Suppressor macrophage treated with lipopolysaccharide for 1 hour (primary cell): Measurements from ENCODE around the gene PHOSPHO1.
"Not testable (repeated sequence)": the region's sequence is repeated elsewhere in the genome, so short reads cannot be mapped to it uniquely, and the experiment has no call there.

Experiments
- DNase-seq, 3 donors: peaks; one replicate each; pipeline ENCODE4 v3.0.0-alpha.2; 2020 to 2022

PHOSPHO1 gene

DNA sequence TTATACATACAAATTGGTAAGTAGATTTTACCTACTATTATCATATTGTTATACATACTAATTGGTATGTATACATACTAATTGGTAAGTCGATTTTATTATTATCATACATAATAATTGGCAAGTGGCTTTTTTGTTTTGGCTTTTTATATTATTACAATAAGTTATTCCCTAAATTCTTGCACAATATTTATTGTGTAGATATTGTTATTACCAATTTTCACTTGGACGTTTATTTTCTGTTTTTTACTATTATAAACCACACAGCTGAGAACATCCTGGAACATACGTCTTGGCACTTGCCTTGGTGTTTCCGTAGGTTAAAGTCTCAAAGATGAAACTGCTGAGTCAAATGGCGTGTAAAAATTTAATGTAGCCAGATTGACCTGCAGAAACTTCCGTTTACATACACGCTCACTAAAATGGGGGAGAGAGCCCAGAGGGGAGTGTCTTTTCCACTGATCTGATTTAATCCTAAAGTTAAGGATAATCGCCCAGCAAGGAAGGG lies 39.1 kb downstream of the PHOSPHO1 start:
- peak in 1 of 3 donors; percentile 42 for DNase-seq

DNA sequence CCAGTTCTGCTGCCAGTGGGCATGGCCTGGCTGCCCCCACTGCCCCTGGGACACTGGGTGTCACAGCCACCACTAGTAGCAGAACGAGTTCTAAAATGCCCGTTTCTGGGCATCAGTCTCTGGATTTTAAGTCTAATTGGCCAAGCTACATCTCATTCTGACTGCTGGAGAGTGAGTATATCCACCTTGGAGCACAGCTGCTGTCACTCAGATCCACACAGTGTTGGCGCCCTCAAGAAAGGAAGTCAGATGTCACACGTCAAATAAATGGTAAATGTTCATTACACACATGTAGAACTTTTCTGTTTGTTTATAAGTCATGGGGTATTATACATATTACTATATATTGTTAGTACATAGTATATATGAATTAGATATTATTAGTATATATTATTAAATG lies 39.7 kb downstream of the PHOSPHO1 start:
- no peak for DNase-seq

DNA sequence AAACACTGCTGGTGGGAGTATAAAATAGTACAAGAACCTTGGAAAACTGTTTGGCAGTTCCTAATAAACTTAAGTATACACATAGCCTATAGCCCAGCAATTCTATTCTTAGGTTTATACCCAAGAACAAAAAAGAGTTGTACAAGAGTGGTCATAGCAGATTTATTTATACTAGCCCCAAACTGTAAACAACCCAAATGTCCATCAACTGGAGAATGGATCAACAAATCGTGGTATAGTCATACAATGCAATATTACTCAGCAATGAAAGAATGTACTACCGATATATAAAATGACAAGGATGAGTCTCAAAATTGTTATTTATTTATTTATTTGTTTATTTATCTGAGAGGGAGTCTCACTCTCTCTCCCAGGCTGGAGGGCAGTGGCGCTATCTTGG lies 43.3 kb downstream of the PHOSPHO1 start:
- no peak for DNase-seq

DNA sequence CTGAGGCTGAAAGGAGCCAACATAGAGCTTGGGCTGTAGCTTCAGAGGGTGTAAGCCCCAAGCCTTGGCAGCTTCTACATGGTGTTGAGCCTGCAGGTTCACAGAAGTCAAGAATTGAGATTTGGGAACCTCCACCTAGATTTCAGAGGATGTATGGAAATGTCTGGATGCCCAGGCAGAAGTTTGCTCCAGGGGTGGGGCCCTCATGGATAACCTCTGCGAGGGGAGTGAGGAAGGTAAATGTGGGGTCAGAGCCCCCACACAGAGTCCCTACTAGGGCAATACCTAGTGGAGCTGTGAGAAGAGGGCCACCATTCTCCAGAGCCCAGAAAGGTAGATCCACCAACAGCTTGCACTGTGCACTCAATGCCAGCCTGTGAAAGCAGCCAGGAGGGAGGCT lies 45.2 kb downstream of the PHOSPHO1 start:
- not testable (repeated sequence) for DNase-seq

DNA sequence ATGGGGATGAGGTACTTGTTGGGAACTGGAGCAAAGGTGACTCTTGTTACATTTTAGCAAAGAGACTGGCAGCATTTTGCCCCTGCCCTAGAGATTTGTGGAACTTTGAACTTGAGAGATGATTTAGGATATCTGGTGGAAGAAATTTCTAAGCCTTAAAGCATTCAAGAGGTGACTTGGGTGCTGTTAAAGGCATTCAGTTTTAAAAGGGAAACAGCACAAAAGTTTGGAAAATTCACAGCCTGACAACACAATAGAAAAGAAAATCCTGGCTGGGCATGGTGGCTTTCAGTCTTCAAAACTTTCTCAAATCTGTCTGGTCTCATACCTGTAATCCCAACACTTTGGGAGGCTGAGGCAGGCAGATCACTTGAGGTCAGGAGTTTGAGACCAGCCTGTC lies 46.1 kb downstream of the PHOSPHO1 start:
- DNase-seq: not testable (repeated sequence)

DNA sequence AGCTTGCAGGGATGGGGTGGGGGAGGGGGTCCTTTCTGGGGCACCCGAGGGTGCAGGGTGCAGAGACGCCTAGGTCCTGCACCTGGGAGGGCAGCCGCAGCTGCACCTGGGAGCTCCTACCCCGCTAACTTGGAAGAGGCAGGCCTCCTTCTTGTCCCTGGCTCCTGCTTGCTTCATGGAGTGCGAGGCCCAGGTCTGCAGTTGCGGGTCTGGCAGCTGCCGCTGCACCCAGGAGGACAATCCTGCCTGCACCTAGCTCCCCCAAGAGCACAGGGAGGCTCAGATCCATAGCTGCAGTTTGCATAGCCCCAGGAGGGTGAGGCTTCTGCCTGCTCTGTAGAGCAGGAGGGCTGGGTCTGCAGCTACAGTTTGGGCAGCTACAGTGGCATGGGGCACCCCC lies 46.8 kb downstream of the PHOSPHO1 start:
- no peak for DNase-seq

DNA sequence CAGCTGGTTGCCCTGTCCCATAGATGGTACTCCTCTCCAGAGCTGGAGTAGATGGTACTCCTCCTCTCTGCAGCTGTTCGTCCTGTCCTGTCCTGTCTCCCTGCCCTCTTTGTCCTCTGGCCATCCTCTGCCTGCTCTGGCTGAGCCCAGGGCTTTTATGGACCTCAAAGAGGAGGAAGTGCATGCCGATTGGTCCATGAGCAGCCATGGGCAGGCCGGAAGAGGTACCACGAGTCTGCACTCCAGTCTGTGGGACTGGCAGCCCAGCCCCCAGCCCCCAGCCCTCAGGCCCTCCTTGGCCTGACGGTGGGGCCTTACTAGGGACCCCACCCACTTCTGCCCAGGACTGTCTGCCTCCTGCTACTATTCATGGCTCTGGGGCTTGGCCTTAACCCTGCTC lies 47.2 kb downstream of the PHOSPHO1 start:
- no peak for DNase-seq

DNA sequence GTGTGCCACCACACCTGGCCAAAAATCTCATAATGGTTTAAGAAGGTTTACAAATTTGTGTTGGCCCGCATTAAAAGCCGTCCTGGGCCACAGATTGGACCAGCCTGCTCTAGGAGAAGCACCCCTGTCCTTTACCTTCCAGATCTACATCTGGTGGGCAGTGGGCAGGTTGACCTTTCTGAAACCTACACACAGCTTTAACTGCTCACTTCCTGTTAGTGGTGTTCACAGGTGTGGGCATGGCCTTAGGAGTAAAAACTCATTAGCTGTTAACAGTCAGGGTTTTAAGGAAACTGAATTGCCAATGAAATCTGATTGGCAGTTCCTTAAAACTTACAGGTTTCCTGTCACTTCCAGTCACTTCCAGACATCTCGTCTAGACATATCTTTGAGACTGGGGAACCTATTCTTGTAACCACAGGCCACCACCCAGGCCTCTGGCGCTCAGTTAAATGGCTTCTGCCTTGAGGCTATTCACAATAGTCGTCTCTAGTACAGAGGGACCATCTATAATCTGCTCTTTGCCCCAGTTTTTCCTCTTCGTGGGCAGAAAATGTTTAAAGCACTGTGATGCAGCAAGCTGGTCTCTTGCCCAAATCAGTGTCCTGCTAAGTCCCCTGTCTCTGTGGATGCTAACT lies 49.5 kb downstream of the PHOSPHO1 start:
- DNase-seq: no peak

DNA sequence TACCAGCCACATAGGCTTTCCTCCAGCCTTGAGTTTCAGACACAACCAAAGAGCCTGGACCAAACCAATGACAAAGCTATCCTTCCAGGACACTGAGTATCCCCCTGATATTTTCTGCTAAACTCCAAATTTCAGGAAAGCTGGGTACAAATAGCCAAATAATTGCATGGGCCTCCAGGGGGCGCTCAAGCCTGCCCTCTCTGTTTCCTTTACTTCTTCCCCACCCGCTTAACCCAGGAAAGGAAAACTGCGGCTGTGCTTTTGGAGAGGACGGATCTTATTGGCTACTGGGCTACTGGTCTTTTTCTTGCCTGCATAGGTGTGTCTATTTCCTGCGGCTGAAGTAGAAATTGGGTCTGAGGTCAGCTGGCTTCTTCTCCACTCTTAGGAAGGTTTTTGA lies 50.3 kb downstream of the PHOSPHO1 start:
- DNase-seq: peak; percentile 77 to 88 (median 84)

DNA sequence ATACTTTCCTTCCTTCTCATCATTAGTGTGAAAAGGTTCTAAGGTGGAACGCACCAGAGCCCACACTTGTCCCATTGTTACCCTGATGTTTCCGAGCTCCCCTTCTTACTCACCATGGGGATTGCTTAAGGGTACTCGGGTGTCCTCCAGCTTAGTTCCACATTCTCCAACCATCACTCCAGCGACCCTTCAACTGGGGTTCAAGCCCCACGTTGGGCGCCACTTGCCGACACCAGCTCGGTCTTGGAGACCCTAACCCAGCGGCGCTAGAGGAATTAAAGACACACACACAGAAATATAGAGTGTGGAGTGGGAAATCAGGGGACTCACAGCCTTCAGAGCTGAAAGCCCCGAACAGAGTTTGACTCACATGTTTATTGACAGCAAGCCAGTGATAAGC lies 54.6 kb downstream of the PHOSPHO1 start:
- DNase-seq: not testable (repeated sequence)
